ENCODE data around the gene GORASP2.

GRCh38 chr2:171004363-171004762 is 75.3 kb downstream of the GORASP2 start:
- no peak for TF ChIP-seq REST (IDR thresholded peaks at IDR 0.05; ENCODE audit: low read depth)
- no peak for TF ChIP-seq RAD21 (IDR thresholded peaks at IDR 0.05; ENCODE audit: low read depth)
- no peak for TF ChIP-seq YY1 (IDR thresholded peaks at IDR 0.05; ENCODE audit: low read depth)
- TF ChIP-seq MAX (IDR thresholded peaks at IDR 0.05), result no peak
- TF ChIP-seq EP300 (IDR thresholded peaks at IDR 0.05; ENCODE audit: borderline replicate concordance), result no peak
- no peak for TF ChIP-seq TEAD4 (IDR thresholded peaks at IDR 0.05)
- no peak for TF ChIP-seq CREB1 (IDR thresholded peaks at IDR 0.05; ENCODE audit: low read depth)
- TF ChIP-seq FOXM1 (IDR thresholded peaks at IDR 0.05; ENCODE audit: borderline replicate concordance, low read depth), result no peak
- TF ChIP-seq CEBPB (IDR thresholded peaks at IDR 0.05), result no peak
- TF ChIP-seq TAF1 (IDR thresholded peaks at IDR 0.05; ENCODE audit: low read depth), result no peak
